ENCODE data around the gene BORCS5.

DNA sequence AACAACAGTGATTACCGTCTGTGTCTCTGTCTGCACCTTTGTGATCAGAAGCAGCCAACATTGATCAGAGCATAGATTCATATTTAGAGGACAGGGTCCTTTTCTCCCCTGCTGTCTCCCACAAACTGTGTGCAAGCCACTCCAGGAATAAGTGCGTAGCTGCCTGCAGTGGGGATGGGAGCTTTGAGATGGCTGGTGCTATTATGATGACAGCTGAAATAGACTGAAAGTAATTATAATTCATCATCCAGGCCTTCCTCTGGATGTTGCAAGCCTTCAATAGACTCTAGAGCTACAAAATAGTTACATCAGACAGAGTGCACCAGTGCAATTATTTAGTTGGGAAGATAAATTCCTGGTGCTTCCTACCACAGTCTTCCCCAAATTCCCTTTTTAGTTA is 68.1 kb downstream of the BORCS5 start:
- TF ChIP-seq, protein P1, sequence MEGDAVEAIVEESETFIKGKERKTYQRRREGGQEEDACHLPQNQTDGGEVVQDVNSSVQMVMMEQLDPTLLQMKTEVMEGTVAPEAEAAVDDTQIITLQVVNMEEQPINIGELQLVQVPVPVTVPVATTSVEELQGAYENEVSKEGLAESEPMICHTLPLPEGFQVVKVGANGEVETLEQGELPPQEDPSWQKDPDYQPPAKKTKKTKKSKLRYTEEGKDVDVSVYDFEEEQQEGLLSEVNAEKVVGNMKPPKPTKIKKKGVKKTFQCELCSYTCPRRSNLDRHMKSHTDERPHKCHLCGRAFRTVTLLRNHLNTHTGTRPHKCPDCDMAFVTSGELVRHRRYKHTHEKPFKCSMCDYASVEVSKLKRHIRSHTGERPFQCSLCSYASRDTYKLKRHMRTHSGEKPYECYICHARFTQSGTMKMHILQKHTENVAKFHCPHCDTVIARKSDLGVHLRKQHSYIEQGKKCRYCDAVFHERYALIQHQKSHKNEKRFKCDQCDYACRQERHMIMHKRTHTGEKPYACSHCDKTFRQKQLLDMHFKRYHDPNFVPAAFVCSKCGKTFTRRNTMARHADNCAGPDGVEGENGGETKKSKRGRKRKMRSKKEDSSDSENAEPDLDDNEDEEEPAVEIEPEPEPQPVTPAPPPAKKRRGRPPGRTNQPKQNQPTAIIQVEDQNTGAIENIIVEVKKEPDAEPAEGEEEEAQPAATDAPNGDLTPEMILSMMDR (conservative IDR thresholded peaks at IDR 0.05; ENCODE audit: low read depth, low read length) = no peak
- TF ChIP-seq EZH2 (IDR thresholded peaks at IDR 0.05; ENCODE audit: borderline replicate concordance, low read depth, low read length, poor library complexity, severe bottlenecking) = no peak

All from A673 (cell line).